Measurements from ENCODE around the gene FBXO33.

Gene FBXO33

DNA sequence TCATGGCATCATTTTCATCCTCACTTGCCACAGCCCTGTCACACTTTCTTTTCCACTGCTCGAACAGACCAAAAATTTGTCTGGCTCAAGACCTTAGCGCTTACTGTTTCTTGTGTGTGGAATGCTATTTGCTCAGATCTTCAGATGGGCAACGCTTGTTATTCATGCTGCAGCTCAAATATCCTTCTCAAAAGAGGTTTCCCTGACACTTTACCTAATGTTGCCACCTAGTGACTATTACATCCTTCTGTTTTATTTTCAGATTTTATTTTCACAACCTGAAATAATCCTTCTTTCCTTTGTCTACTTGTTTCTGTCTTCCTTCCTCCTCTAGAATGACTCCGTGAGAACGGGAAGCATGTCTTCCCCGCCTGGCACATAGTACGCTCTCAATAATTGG, 5.6 kb downstream of the FBXO33 start:
- Histone ChIP-seq H3K27ac (ENCODE audit: low read length) (no peak overlapping the region), H3K4me3 (ENCODE audit: low read length) (no peak overlapping the region), H3K4me1 (ENCODE audit: control insufficient read depth, low read depth, low read length) (peaks cover 7% of the 10 kb centered on the region)

DNA sequence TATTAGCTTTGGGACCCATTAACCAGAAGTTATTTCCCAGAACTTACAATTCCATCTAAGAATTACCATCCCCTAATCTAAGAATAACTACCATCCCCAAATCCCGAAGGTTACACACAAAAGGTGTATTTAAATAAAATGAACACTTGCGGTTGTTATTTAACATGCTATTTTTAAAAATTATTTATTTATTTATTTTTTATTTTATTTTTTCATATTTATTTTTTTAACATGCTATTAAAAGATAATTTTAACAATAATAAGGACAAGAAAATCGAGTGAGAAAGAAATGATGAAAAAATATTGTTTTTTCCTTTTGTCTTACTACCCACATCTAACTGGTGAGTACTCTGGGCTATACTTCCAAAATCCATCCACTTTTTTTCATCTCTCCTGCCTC, 6.3 kb downstream of the FBXO33 start:
- peaks cover 7% of the 10 kb centered on the region for H3K4me1 ChIP-seq (ENCODE audit: control insufficient read depth, low read depth, low read length)
- H3K27me3 ChIP-seq (ENCODE audit: control insufficient read depth, insufficient read depth, low read length), result no peaks in the 10 kb centered on the region
- no peak overlapping the region for H3K27ac ChIP-seq (ENCODE audit: low read length)
- no peaks in the 10 kb centered on the region for H3K36me3 ChIP-seq (ENCODE audit: control insufficient read depth, low read depth, low read length)
- no peak overlapping the region for H3K9ac ChIP-seq (ENCODE audit: low read length)
- no peak overlapping the region for H3K4me3 ChIP-seq (ENCODE audit: low read length)
- no peaks in the 10 kb centered on the region for H3K9me3 ChIP-seq (ENCODE audit: control insufficient read depth, low read depth, low read length)

More for the DNA sequence above, 5.6 kb downstream of the FBXO33 start:
- Histone ChIP-seq H3K9ac (ENCODE audit: low read length) (no peak overlapping the region), H3K9me3 (ENCODE audit: control insufficient read depth, low read depth, low read length) (no peaks in the 10 kb centered on the region), H3K27me3 (ENCODE audit: control insufficient read depth, insufficient read depth, low read length) (no peaks in the 10 kb centered on the region), H3K36me3 (ENCODE audit: control insufficient read depth, low read depth, low read length) (no peaks in the 10 kb centered on the region)

- Histone ChIP-seq H3K4me1 (ENCODE audit: control insufficient read depth, low read depth, low read length) (peaks cover 7% of the 10 kb centered on the region), H3K27me3 (ENCODE audit: control insufficient read depth, insufficient read depth, low read length) (no peaks in the 10 kb centered on the region), H3K9ac (ENCODE audit: low read length) (no peak overlapping the region), H3K4me3 (ENCODE audit: low read length) (no peak overlapping the region), H3K27ac (ENCODE audit: low read length) (no peak overlapping the region), H3K36me3 (ENCODE audit: control insufficient read depth, low read depth, low read length) (no peaks in the 10 kb centered on the region), H3K9me3 (ENCODE audit: control insufficient read depth, low read depth, low read length) (no peaks in the 10 kb centered on the region)
Measured at GRCh38 chr14:39423793-39424192, 8.4 kb downstream of the FBXO33 start.

DNA sequence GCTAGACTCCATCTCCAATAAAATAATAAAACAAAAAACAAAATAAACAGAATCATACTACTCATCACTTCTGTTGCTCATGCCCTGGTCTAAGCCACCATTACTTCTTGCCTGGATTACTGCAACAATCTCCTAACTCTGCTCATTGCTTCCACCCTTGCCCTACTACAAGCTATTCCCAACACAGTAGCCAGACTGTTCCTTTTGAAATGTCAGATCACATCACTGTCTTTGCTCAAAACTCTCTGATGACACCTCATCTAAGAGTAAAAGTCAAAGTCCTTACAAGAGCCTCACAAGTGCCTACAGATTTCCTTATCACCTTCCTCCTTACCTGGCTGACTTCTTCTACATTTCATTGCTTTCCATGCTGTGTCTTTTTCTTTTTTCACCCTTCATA, 10.0 kb downstream of the FBXO33 start:
- H3K27ac ChIP-seq (ENCODE audit: low read length), result no peak overlapping the region
- H3K4me1 ChIP-seq (ENCODE audit: control insufficient read depth, low read depth, low read length), result peaks cover 7% of the 10 kb centered on the region
- no peaks in the 10 kb centered on the region for H3K27me3 ChIP-seq (ENCODE audit: control insufficient read depth, insufficient read depth, low read length)
- no peak overlapping the region for H3K9ac ChIP-seq (ENCODE audit: low read length)
- H3K9me3 ChIP-seq (ENCODE audit: control insufficient read depth, low read depth, low read length), result no peaks in the 10 kb centered on the region
- no peak overlapping the region for H3K4me3 ChIP-seq (ENCODE audit: low read length)
- H3K36me3 ChIP-seq (ENCODE audit: control insufficient read depth, low read depth, low read length), result no peaks in the 10 kb centered on the region

GRCh38 chr14:39419272-39419671, 13.0 kb downstream of the FBXO33 start:
- Histone ChIP-seq H3K4me1 (ENCODE audit: control insufficient read depth, low read depth, low read length) (no peaks in the 10 kb centered on the region), H3K9me3 (ENCODE audit: control insufficient read depth, low read depth, low read length) (peaks cover 10% of the 10 kb centered on the region), H3K27me3 (ENCODE audit: control insufficient read depth, insufficient read depth, low read length) (no peaks in the 10 kb centered on the region), H3K9ac (ENCODE audit: low read length) (no peak overlapping the region), H3K36me3 (ENCODE audit: control insufficient read depth, low read depth, low read length) (no peaks in the 10 kb centered on the region), H3K4me3 (ENCODE audit: low read length) (no peak overlapping the region), H3K27ac (ENCODE audit: low read length) (no peak overlapping the region)

- H3K4me1 ChIP-seq (ENCODE audit: control insufficient read depth, low read depth, low read length), result no peaks in the 10 kb centered on the region
- H3K36me3 ChIP-seq (ENCODE audit: control insufficient read depth, low read depth, low read length), result no peaks in the 10 kb centered on the region
- H3K4me3 ChIP-seq (ENCODE audit: low read length), result no peak overlapping the region
- peaks cover 10% of the 10 kb centered on the region for H3K9me3 ChIP-seq (ENCODE audit: control insufficient read depth, low read depth, low read length)
- H3K27me3 ChIP-seq (ENCODE audit: control insufficient read depth, insufficient read depth, low read length), result no peaks in the 10 kb centered on the region
- no peak overlapping the region for H3K27ac ChIP-seq (ENCODE audit: low read length)
- H3K9ac ChIP-seq (ENCODE audit: low read length), result no peak overlapping the region
Measured at GRCh38 chr14:39417014-39417413, 15.2 kb downstream of the FBXO33 start.

DNA sequence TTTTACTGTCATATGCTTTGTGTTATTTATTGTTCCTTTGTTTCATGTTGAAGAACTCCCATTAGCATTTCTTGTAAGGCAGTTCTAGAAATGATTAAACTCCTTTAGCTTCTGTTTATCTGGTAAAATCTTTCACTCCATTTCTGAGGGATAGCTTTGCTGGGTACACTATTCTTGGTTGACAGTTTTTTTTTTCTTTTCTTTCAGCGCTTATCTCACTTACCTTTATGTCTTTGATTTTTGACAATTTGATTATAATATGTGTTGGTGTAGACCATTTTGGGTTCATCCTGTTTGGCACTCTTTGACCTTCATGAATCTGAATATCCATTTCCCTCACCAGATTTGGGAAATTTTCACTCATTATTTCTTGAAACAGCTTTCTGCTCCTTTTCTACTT, 16.2 kb downstream of the FBXO33 start:
- Histone ChIP-seq H3K36me3 (ENCODE audit: control insufficient read depth, low read depth, low read length) (no peaks in the 10 kb centered on the region), H3K9me3 (ENCODE audit: control insufficient read depth, low read depth, low read length) (peaks cover 10% of the 10 kb centered on the region), H3K4me3 (ENCODE audit: low read length) (no peak overlapping the region), H3K4me1 (ENCODE audit: control insufficient read depth, low read depth, low read length) (no peaks in the 10 kb centered on the region), H3K9ac (ENCODE audit: low read length) (no peak overlapping the region), H3K27ac (ENCODE audit: low read length) (no peak overlapping the region), H3K27me3 (ENCODE audit: control insufficient read depth, insufficient read depth, low read length) (no peaks in the 10 kb centered on the region)

DNA sequence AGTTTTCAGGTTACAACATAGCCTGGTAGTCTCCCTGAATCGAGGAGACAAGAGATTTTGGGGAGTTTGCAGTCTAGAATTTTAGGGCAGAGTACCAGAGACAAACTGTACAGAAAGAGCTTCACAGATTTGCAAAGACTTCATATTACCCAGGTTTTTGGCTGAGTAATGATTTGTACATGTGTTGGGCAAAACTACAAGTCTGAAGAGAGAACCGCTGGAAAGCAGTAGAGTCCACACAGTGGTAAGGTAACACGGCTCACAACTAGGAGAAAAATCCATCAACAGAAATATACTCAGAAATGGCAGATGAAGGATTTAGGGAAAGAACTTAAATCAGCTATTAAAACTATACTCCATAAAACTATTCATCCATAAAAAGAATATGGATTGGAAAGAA, 25.7 kb downstream of the FBXO33 start:
- no peaks in the 10 kb centered on the region for H3K4me1 ChIP-seq (ENCODE audit: control insufficient read depth, low read depth, low read length)
- no peak overlapping the region for H3K4me3 ChIP-seq (ENCODE audit: low read length)
- no peaks in the 10 kb centered on the region for H3K9me3 ChIP-seq (ENCODE audit: control insufficient read depth, low read depth, low read length)
- H3K27ac ChIP-seq (ENCODE audit: low read length), result no peak overlapping the region
- no peaks in the 10 kb centered on the region for H3K27me3 ChIP-seq (ENCODE audit: control insufficient read depth, insufficient read depth, low read length)
- H3K9ac ChIP-seq (ENCODE audit: low read length), result no peak overlapping the region
- H3K36me3 ChIP-seq (ENCODE audit: control insufficient read depth, low read depth, low read length), result no peaks in the 10 kb centered on the region

DNA sequence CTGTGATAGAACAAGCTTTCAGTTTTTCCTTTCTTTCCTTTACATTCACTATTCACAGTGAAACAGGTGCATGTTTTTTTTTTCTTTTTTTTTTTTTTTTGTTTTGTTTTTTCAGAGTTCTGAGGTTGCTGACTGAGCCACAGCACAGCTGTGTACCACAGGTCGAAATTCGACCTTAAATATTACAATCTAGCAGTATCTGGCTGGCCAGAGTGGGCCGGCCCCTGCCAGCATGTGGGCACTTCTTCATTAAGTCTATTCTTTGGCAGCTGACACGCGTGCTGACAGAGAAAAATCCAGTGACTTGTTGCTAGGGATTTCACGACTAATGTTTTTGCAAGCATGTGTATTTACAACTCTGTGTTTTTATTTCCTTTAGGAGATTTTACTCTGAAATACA, 33.9 kb downstream of the FBXO33 start:
- Histone ChIP-seq H3K4me1 (ENCODE audit: control insufficient read depth, low read depth, low read length) (no peaks in the 10 kb centered on the region), H3K36me3 (ENCODE audit: control insufficient read depth, low read depth, low read length) (peaks cover 4% of the 10 kb centered on the region), H3K27ac (ENCODE audit: low read length) (no peak overlapping the region), H3K9me3 (ENCODE audit: control insufficient read depth, low read depth, low read length) (no peaks in the 10 kb centered on the region), H3K27me3 (ENCODE audit: control insufficient read depth, insufficient read depth, low read length) (no peaks in the 10 kb centered on the region), H3K4me3 (ENCODE audit: low read length) (no peak overlapping the region), H3K9ac (ENCODE audit: low read length) (no peak overlapping the region)

DNA sequence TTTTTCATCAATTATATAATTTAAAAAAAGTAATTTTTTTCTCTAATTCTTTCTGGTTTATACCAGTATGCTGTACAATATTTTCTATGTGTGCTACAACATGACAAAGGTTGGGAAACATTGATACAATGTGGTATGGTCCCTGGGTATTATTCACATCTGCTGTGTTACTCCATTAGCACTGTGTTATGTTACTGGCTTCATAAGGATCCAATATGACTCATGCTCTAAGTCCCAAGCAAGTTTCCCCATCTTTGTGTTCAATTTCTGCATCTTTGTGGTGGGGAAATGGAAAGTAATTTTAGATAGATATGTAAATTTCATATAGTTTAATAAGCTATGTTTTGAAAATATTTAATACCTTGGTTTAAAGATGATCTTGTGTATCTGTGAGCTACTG, 35.8 kb downstream of the FBXO33 start:
- Histone ChIP-seq H3K4me1 (ENCODE audit: control insufficient read depth, low read depth, low read length) (no peaks in the 10 kb centered on the region), H3K4me3 (ENCODE audit: low read length) (no peak overlapping the region), H3K36me3 (ENCODE audit: control insufficient read depth, low read depth, low read length) (peaks cover 4% of the 10 kb centered on the region)

GRCh38 chr14:39395555-39396254, 36.5 kb downstream of the FBXO33 start:
- peaks cover 4% of the 10 kb centered on the region for H3K36me3 ChIP-seq (ENCODE audit: control insufficient read depth, low read depth, low read length)
- no peak overlapping the region for H3K9ac ChIP-seq (ENCODE audit: low read length)
- no peaks in the 10 kb centered on the region for H3K9me3 ChIP-seq (ENCODE audit: control insufficient read depth, low read depth, low read length)
- H3K27ac ChIP-seq (ENCODE audit: low read length), result no peak overlapping the region
- no peaks in the 10 kb centered on the region for H3K4me1 ChIP-seq (ENCODE audit: control insufficient read depth, low read depth, low read length)
- no peak overlapping the region for H3K4me3 ChIP-seq (ENCODE audit: low read length)
- H3K27me3 ChIP-seq (ENCODE audit: control insufficient read depth, insufficient read depth, low read length), result no peaks in the 10 kb centered on the region

More for the DNA sequence above, 35.8 kb downstream of the FBXO33 start:
- Histone ChIP-seq H3K9me3 (ENCODE audit: control insufficient read depth, low read depth, low read length) (no peaks in the 10 kb centered on the region), H3K27ac (ENCODE audit: low read length) (no peak overlapping the region), H3K27me3 (ENCODE audit: control insufficient read depth, insufficient read depth, low read length) (no peaks in the 10 kb centered on the region), H3K9ac (ENCODE audit: low read length) (no peak overlapping the region)

- H3K27me3 ChIP-seq (ENCODE audit: control insufficient read depth, insufficient read depth, low read length), result no peaks in the 10 kb centered on the region
- no peak overlapping the region for H3K27ac ChIP-seq (ENCODE audit: low read length)
- H3K9me3 ChIP-seq (ENCODE audit: control insufficient read depth, low read depth, low read length), result no peaks in the 10 kb centered on the region
- H3K4me1 ChIP-seq (ENCODE audit: control insufficient read depth, low read depth, low read length), result no peaks in the 10 kb centered on the region
- H3K4me3 ChIP-seq (ENCODE audit: low read length), result no peak overlapping the region
- peaks cover 4% of the 10 kb centered on the region for H3K36me3 ChIP-seq (ENCODE audit: control insufficient read depth, low read depth, low read length)
- no peak overlapping the region for H3K9ac ChIP-seq (ENCODE audit: low read length)
Measured at GRCh38 chr14:39393289-39393688, 38.9 kb downstream of the FBXO33 start.
